SJCRH30 (cell line): ENCODE results near the gene RAB31. TPM values are rescaled to one million over a fixed set of nuclear protein-coding genes. Genes with fewer than 3 reads are reported as not detected.

Experiments used
- DNase-seq, 2 experiments: peaks; one replicate each; pipeline ENCODE4 v3.0.0-alpha.2; 2015 to 2020
- H3K27ac ChIP-seq: fragments of 250-450 bp; sonication (Bioruptor Pico); 2 replicates; pipeline ENCODE4 v1.5.1; 2020; ENCODE audit warnings: mild to moderate bottlenecking, moderate library complexity
- H3K27me3 ChIP-seq: fragments of 250-450 bp; sonication (Bioruptor Pico); 2 replicates; pipeline ENCODE4 v1.5.1; 2020; ENCODE audit warnings: mild to moderate bottlenecking, moderate library complexity
- H3K36me3 ChIP-seq: fragments of 250-450 bp; sonication (Bioruptor Pico); 2 replicates; pipeline ENCODE4 v1.5.1; 2020; ENCODE audit warnings: mild to moderate bottlenecking, moderate library complexity
- H3K4me1 ChIP-seq: fragments of 250-450 bp; sonication (Bioruptor Pico); 2 replicates; pipeline ENCODE4 v1.5.1; 2020; ENCODE audit warnings: mild to moderate bottlenecking, moderate library complexity
- H3K4me3 ChIP-seq: fragments of 250-450 bp; sonication (Bioruptor Pico); 2 replicates; pipeline ENCODE4 v1.5.1; 2020; ENCODE audit warnings: mild to moderate bottlenecking, moderate library complexity
- H3K9me3 ChIP-seq: fragments of 250-450 bp; sonication (Bioruptor Pico); replicated peaks from 2 replicates; pipeline ENCODE4 v1.5.1; 2020; ENCODE audit warnings: mild to moderate bottlenecking, moderate library complexity
- total RNA-seq: library from RNA; depleted of rRNA; stranded (reverse); fragments of >200 nt; shearing (Covaris generic); gene quantifications from 2 replicates; pipeline ENCODE4 v1.2.3, GENCODE V29; 2014; rRNA removed

Gene RAB31
- total RNA-seq, 1 experiment from 2014 or later = 8.1 TPM

GRCh38 chr18:9910071-9910470 is 202.0 kb downstream of the RAB31 start:
- Histone ChIP-seq H3K4me3 (no peak overlapping the region), H3K27ac (no peak overlapping the region), H3K9me3 (no peaks in the 10 kb centered on the region), H3K4me1 (no peaks in the 10 kb centered on the region), H3K36me3 (no peaks in the 10 kb centered on the region), H3K27me3 (no peaks in the 10 kb centered on the region)
- DNase-seq = no peak

- no peak for DNase-seq
- no peaks in the 10 kb centered on the region for H3K4me1 ChIP-seq
- H3K27me3 ChIP-seq = no peaks in the 10 kb centered on the region
- H3K9me3 ChIP-seq = no peaks in the 10 kb centered on the region
- H3K36me3 ChIP-seq = no peaks in the 10 kb centered on the region
- no peak overlapping the region for H3K27ac ChIP-seq
- no peak overlapping the region for H3K4me3 ChIP-seq
Observed at GRCh38 chr18:9910661-9911060, 202.6 kb downstream of the RAB31 start.

- H3K36me3 ChIP-seq = no peaks in the 10 kb centered on the region
- H3K4me1 ChIP-seq = no peaks in the 10 kb centered on the region
- DNase-seq = no peak
- no peaks in the 10 kb centered on the region for H3K27me3 ChIP-seq
- no peaks in the 10 kb centered on the region for H3K9me3 ChIP-seq
- H3K4me3 ChIP-seq = no peak overlapping the region
- no peak overlapping the region for H3K27ac ChIP-seq
Observed at GRCh38 chr18:9911226-9911625, 203.1 kb downstream of the RAB31 start.

Other genes starting within 250 kb of the RAB31 start
- 29.7 and 34.7 TPM in 2 replicates for gene RALBP1, start 232.8 kb upstream of the RAB31 start, total RNA-seq
- gene PPP4R1, start 93.7 kb upstream of the RAB31 start, total RNA-seq = 51.8 and 53.4 TPM in 2 replicates
- 0.06 and 0.08 TPM in 2 replicates for gene TXNDC2, start 177.7 kb downstream of the RAB31 start, total RNA-seq
- 154 and 164 TPM in 2 replicates for gene VAPA, start 205.7 kb downstream of the RAB31 start, total RNA-seq